ENCODE measurements around the gene HCST.

DNA sequence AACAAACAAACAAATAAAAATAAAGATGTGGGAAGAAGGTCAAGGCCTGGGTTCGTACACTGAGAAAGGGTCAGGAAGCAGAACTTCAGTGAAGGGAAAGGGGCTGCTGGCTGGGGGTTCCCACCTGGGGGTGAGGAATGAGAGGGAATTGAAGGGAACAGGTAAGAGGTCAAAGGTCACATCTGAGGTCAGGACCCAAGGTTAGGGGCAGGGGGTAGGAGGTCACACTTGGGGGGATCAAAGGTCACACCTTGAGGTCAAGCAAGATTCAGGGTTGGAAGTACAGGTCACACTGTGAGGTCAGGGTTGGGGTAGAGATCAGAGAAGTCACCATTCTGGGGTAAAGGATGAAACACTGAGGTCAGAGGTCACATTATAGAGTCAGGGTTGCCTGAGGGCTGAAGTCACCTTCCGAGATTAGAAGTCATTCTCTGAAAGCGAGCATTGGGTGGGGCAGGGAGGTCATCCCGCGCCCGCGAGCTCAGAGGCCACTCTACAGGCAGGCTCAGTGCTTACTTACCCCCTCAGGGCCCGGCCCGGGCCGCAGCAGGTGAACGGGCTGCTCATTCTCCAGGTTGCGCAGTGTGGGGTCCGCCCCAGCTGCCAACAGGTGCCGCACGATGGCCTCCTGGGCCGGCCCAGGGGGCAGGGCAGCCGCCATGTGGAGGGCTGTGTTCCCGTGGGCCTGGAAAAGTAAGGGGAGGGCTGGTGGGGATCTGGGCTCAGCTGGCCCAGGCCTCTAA lies 12.8 kb upstream of the HCST start:
- TF ChIP-seq POLR2AphosphoS5 (IDR thresholded peaks at IDR 0.05): no peak
- TF ChIP-seq, protein P1, sequence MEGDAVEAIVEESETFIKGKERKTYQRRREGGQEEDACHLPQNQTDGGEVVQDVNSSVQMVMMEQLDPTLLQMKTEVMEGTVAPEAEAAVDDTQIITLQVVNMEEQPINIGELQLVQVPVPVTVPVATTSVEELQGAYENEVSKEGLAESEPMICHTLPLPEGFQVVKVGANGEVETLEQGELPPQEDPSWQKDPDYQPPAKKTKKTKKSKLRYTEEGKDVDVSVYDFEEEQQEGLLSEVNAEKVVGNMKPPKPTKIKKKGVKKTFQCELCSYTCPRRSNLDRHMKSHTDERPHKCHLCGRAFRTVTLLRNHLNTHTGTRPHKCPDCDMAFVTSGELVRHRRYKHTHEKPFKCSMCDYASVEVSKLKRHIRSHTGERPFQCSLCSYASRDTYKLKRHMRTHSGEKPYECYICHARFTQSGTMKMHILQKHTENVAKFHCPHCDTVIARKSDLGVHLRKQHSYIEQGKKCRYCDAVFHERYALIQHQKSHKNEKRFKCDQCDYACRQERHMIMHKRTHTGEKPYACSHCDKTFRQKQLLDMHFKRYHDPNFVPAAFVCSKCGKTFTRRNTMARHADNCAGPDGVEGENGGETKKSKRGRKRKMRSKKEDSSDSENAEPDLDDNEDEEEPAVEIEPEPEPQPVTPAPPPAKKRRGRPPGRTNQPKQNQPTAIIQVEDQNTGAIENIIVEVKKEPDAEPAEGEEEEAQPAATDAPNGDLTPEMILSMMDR (IDR thresholded peaks at IDR 0.05): no peak
